Osteocyte (in vitro differentiated cells): ENCODE measurements around the gene GGT6. TPM values are rescaled to one million over a fixed set of nuclear protein-coding genes. Genes with fewer than 3 reads are reported as not detected.
"Not testable (repeated sequence)": the region's sequence is repeated elsewhere in the genome, so short reads cannot be mapped to it uniquely, and the experiment has no call there.

Experiments
- DNase-seq: peaks from one replicate; pipeline ENCODE4 v3.0.0; 2021; ENCODE audit warnings: mixed read lengths; ENCODE audit not compliant: unreplicated experiment; ENCODE audit errors: extremely low spot score
- H3K27ac Mint-ChIP-seq: one replicate; pipeline ENCODE4 v1.8.0; 2021; ENCODE audit warnings: mild to moderate bottlenecking, mixed read lengths; ENCODE audit not compliant: unreplicated experiment
- H3K27me3 Mint-ChIP-seq: one replicate; pipeline ENCODE4 v1.8.0; 2021; ENCODE audit warnings: mixed read lengths; ENCODE audit not compliant: unreplicated experiment
- H3K36me3 Mint-ChIP-seq: one replicate; pipeline ENCODE4 v1.8.0; 2021; ENCODE audit warnings: mixed read lengths; ENCODE audit not compliant: unreplicated experiment
- H3K4me1 Mint-ChIP-seq: one replicate; pipeline ENCODE4 v1.8.0; 2021; ENCODE audit warnings: mixed read lengths; ENCODE audit not compliant: unreplicated experiment
- H3K4me3 Mint-ChIP-seq: one replicate; pipeline ENCODE4 v1.8.0; 2021; ENCODE audit warnings: mild to moderate bottlenecking, moderate library complexity, mixed read lengths; ENCODE audit not compliant: unreplicated experiment
- H3K9me3 Mint-ChIP-seq: one replicate; pipeline ENCODE4 v1.8.0; 2021; ENCODE audit warnings: mixed read lengths; ENCODE audit not compliant: unreplicated experiment
- CTCF ChIP-seq: fragments of 200-600 bp; sonication (generic); IDR thresholded peaks from 2 replicates; pipeline ENCODE4 v1.5.0; 2021; ENCODE audit warnings: antibody characterized with exemption, mild to moderate bottlenecking, moderate library complexity
- total RNA-seq: library from RNA; stranded (reverse); gene quantifications from 2 replicates; pipeline ENCODE4 v1.2.1, GENCODE V29; 2021

Gene GGT6
- total RNA-seq, 1 donor from 2014 or later, result not detected

DNA sequence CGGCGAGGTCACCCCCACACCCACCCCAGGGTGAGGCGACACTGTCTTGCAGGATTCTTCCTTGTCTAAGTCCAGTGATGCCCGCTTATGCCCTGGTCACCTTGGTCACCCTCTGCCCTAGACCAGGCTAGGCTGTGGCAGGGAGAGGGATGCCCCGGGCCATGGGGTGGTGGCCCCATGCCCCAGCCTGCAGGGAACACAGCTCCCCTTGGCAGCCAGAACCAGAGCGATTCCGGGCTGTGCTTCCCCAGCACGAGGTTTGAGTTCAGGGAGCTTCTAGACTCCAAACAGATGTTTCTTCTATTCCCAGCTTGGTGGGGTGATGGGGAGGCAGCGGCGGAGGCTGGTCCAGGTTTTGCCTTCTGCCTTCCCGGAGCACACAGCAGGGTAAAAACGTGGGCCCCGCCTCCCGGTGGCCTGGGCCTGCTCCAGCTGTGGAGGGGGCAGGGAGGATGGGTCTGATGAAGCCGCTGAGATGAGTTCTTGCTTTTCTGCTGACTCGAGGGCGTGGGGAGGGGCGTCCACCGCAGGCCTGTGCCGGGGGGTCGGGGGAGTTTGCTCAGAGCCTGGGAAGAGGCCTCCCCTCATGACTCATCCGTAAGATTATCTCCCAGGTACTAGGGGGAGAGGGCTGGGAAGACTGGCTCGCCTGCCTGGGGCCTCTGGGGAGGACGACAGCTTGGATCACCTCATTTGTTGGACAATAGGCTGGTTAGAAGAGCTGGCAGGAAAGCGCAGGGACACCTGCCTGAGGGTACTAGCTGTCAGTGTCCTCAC lies 39.3 kb upstream of the GGT6 start:
- H3K27ac Mint-ChIP-seq, result peak overlapping the region; percentile 6
- DNase-seq, result no peak

DNA sequence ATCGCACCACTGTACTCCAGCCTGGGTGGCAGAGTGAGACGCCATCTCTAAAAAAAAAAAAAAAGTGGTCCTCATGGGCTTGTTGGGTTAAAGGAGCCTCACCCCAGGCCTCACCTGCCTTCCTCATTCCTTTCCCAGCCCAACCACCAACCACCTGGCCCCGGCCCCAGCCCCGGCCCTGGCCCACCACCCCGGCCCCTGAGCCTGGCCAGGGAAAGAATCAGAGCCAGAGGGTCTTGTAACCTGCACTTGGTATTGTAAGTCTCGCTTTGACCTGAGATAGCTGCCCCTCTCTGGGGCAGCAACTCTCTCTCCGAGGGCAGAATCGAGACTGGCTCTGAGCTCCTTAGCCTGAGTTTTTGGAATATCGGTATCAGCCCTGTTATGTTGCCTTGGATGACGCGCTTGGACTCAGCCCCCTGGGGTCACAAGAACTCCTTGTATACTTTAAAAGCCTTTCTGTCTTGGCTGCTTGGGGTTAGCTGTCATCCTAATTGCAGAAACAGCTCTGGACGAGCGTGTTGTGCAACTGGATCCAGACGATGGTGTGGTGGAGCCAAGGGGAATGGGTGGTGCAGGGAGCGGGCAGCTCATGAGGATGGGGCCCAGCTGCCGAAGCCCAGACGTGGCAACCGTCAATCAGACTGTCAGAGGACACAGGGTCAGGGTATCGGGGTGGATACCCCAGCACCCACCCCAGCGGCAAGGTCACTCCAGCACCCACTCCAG lies 38.6 kb upstream of the GGT6 start:
- H3K36me3 Mint-ChIP-seq, result peaks cover 2% of the 10 kb centered on the region
- no peak overlapping the region for H3K4me3 Mint-ChIP-seq
- H3K27me3 Mint-ChIP-seq, result peaks cover 19% of the 10 kb centered on the region
- no peak overlapping the region for H3K27ac Mint-ChIP-seq
- H3K4me1 Mint-ChIP-seq, result peaks cover 28% of the 10 kb centered on the region
- TF ChIP-seq CTCF, result no peak
- no peaks in the 10 kb centered on the region for H3K9me3 Mint-ChIP-seq
- no peak for DNase-seq

More for the DNA sequence above, 39.3 kb upstream of the GGT6 start:
- H3K4me1 Mint-ChIP-seq, result peaks cover 36% of the 10 kb centered on the region
- no peak for TF ChIP-seq CTCF
- H3K36me3 Mint-ChIP-seq, result peaks cover 2% of the 10 kb centered on the region
- no peaks in the 10 kb centered on the region for H3K9me3 Mint-ChIP-seq
- H3K27me3 Mint-ChIP-seq, result peaks cover 19% of the 10 kb centered on the region
- peak overlapping the region; percentile 4 for H3K4me3 Mint-ChIP-seq

DNA sequence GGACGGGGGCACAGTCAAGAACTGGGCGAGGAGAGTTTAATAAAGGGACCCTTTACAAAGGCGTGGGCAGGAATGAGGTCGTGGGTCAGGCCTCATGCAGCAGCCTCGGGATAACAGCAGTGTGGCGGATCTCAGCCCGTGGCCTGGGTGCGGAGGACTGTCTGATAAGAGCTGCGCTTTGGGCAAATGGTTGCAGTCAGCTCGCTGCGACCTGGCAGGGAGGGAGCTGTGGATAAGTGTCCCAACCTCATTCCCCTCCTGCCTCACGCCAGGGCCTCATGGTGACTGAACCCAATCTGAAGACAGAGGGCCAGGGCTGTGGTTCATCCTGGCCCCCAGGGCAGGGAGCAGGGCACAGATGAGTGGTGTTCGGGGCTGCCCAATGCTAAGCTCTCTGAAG lies 37.6 kb upstream of the GGT6 start:
- Mint-ChIP-seq H3K36me3 (peaks cover 2% of the 10 kb centered on the region), H3K27me3 (peaks cover 19% of the 10 kb centered on the region), H3K9me3 (no peaks in the 10 kb centered on the region), H3K4me1 (peaks cover 24% of the 10 kb centered on the region), H3K4me3 (no peak overlapping the region), H3K27ac (no peak overlapping the region)
- DNase-seq, result no peak
- no peak for TF ChIP-seq CTCF

DNA sequence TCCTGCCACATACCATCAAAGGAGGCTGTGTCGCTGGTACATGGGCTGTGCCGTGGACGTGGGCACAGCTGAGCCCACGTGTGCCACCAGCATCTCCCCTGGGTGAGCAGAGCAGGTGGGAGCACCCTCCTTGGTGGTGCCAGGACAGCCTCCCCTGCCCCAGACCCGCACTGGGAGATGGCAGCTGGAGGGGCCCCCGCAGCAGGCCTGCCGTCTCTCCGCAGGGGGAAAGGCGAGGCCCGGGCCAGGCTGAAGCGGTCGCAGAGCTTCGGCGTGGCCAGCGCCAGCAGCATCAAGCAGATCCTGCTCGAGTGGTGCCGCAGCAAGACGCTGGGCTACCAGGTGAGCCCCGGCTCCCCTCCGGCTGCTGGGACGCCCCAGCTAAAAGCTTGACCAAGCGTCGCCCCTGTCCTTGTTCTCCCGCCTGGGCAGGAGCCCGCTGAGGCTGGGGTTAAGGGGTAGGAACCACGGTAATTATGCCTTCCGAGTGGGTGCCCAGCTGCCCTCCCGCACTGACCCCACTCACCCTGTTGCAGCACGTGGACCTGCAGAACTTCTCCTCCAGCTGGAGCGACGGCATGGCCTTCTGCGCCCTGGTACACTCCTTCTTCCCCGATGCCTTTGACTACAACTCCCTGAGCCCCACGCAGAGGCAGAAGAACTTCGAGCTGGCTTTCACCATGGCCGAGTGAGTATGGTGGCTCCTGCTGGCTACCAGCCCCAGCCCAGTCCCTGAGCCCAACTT lies 36.4 kb upstream of the GGT6 start:
- TF ChIP-seq CTCF, result no peak
- H3K27me3 Mint-ChIP-seq, result peaks cover 16% of the 10 kb centered on the region
- H3K4me1 Mint-ChIP-seq, result peaks cover 25% of the 10 kb centered on the region
- no peak for DNase-seq
- H3K36me3 Mint-ChIP-seq, result peaks cover 2% of the 10 kb centered on the region
- H3K27ac Mint-ChIP-seq, result no peak overlapping the region
- no peak overlapping the region for H3K4me3 Mint-ChIP-seq
- H3K9me3 Mint-ChIP-seq, result no peaks in the 10 kb centered on the region

DNA sequence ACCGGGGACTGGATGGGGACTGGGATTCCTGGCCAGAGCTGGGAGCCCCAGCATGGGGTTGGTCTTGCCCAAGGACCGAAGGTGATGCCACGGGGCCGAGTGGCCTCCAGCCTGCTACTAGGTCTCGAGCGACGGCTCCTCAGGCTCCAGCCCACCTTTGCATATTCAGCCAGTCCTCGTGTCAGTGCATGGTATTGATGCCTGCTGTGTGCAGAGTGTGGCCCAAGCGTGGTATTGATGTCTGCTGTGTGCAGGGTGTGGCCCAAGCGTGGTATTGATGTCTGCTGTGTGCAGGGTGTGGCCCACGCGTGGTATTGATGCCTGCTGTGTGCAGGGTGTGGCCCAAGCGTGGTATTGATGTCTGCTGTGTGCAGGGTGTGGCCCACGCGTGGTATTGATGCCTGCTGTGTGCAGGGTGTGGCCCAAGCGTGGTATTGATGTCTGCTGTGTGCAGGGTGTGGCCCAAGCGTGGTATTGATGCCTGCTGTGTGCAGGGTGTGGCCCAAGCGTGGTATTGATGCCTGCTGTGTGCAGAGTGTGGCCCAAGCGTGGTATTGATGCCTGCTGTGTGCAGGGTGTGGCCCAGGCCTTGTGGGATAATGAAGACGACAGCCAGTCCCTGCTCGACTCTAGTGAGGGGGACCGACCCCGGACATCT lies 35.4 kb upstream of the GGT6 start:
- DNase-seq, H3K27ac Mint-ChIP-seq, H3K9me3 Mint-ChIP-seq, H3K36me3 Mint-ChIP-seq, H3K4me3 Mint-ChIP-seq: not testable (repeated sequence)
- peaks cover 18% of the 10 kb centered on the region for H3K27me3 Mint-ChIP-seq
- peaks cover 30% of the 10 kb centered on the region for H3K4me1 Mint-ChIP-seq
